OCI-LY3 (cell line): Measurements from ENCODE around the gene TDRD1.

Experiments used
- EZH2phosphoT487 ChIP-seq: fragments of 200-600 bp; shearing (Covaris generic); IDR thresholded peaks from 2 replicates; pipeline ENCODE4 v1.6.1; 2018; ENCODE audit warnings: antibody characterized with exemption, mixed run types, low read depth
- TF ChIP-seq, protein P1 (sequence below): fragments of 200-600, 300-600 bp; sonication (generic); IDR thresholded peaks from 2 replicates; pipeline ENCODE4 v1.5.1; 2014; ENCODE audit warnings: antibody characterized with exemption, low read length, low read depth

GRCh38 chr10:114206902-114207301 is 27.7 kb downstream of the TDRD1 start:
- TF ChIP-seq, protein P1, sequence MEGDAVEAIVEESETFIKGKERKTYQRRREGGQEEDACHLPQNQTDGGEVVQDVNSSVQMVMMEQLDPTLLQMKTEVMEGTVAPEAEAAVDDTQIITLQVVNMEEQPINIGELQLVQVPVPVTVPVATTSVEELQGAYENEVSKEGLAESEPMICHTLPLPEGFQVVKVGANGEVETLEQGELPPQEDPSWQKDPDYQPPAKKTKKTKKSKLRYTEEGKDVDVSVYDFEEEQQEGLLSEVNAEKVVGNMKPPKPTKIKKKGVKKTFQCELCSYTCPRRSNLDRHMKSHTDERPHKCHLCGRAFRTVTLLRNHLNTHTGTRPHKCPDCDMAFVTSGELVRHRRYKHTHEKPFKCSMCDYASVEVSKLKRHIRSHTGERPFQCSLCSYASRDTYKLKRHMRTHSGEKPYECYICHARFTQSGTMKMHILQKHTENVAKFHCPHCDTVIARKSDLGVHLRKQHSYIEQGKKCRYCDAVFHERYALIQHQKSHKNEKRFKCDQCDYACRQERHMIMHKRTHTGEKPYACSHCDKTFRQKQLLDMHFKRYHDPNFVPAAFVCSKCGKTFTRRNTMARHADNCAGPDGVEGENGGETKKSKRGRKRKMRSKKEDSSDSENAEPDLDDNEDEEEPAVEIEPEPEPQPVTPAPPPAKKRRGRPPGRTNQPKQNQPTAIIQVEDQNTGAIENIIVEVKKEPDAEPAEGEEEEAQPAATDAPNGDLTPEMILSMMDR, result no peak
- TF ChIP-seq EZH2phosphoT487, result no peak
